Activated CD4-positive, alpha-beta T cell treated with anti-CD3 and anti-CD28 coated beads for 36 hours (primary cell): Measurements from ENCODE around the gene KCNE1. TPM values are rescaled to one million over a fixed set of nuclear protein-coding genes. Genes with fewer than 3 reads are reported as not detected.
A peak's percentile ranks its signal among the peaks of the same experiment; 100 is the strongest.
"Not testable (repeated sequence)": the region's sequence is repeated elsewhere in the genome, so short reads cannot be mapped to it uniquely, and the experiment has no call there.

Source experiments
- ATAC-seq: fragments of 200-7000 bp; cut with Tn5 transposase; one replicate; pipeline ENCODE4 v1.10.0; 2021; ENCODE audit warnings: mild to moderate bottlenecking, moderate library complexity
- CTCF ChIA-PET: fragments of 350-600 bp; sonication (Branson Sonifier 250); formaldehyde crosslinking; loops from one replicate; lab custom pipeline; 2021; ENCODE audit warnings: antibody characterized with exemption; lab: Charles Lee
- POLR2A ChIA-PET: fragments of 350-600 bp; sonication (Branson Sonifier 250); formaldehyde crosslinking; loops from one replicate; lab custom pipeline; 2021; ENCODE audit warnings: antibody characterized with exemption, inconsistent platforms; lab: Charles Lee
- DNase-seq: peaks from one replicate; pipeline ENCODE4 v3.0.0-alpha.2; 2020
- H3K27ac Mint-ChIP-seq: one replicate; pipeline ENCODE4 v1.8.0; 2021; ENCODE audit warnings: mixed read lengths
- H3K27me3 Mint-ChIP-seq: one replicate; pipeline ENCODE4 v1.8.0; 2021; ENCODE audit warnings: mixed read lengths
- H3K36me3 Mint-ChIP-seq: one replicate; pipeline ENCODE4 v1.8.0; 2021; ENCODE audit warnings: low read depth, mixed read lengths
- H3K4me1 Mint-ChIP-seq: one replicate; pipeline ENCODE4 v1.8.0; 2021; ENCODE audit warnings: mixed read lengths
- H3K4me3 Mint-ChIP-seq: one replicate; pipeline ENCODE4 v1.8.0; 2021; ENCODE audit warnings: mild to moderate bottlenecking, moderate library complexity, mixed read lengths
- H3K9me3 Mint-ChIP-seq: one replicate; pipeline ENCODE4 v1.8.0; 2021; ENCODE audit warnings: low read depth, mixed read lengths
- intact Hi-C, 2 experiments: fragments of 100-400 bp; cut with DNase I in 1 of 2; cut with micrococcal nuclease in 1 of 2; formaldehyde crosslinking; loops; one replicate each; pipeline versions ENCODE4 v1.14.2 to v1.15.1; 2022 to 2024; cut with DNase I, micrococcal nuclease
- total RNA-seq, 2 experiments: library from RNA; stranded (reverse); gene quantifications; one replicate each; pipeline ENCODE4 v1.2.3, GENCODE V29; 2021

KCNE1 gene
- total RNA-seq, 2 experiments from 2014 or later: 0.07 TPM; not detected in 1

- H3K4me1 Mint-ChIP-seq, DNase-seq, POLR2A ChIA-PET, ATAC-seq, H3K4me3 Mint-ChIP-seq, CTCF ChIA-PET, H3K27me3 Mint-ChIP-seq, intact Hi-C loops, H3K36me3 Mint-ChIP-seq, H3K9me3 Mint-ChIP-seq, H3K27ac Mint-ChIP-seq: not testable (repeated sequence)
These were observed 104.7 kb downstream of the KCNE1 start for GRCh38 chr21:34407294-34407693.

GRCh38 chr21:34406676-34407075 lies 105.3 kb downstream of the KCNE1 start:
- H3K27me3 Mint-ChIP-seq: not testable (repeated sequence)

GRCh38 chr21:34406102-34406501 lies 105.9 kb downstream of the KCNE1 start:
- ATAC-seq: peak; percentile 58
- H3K9me3 Mint-ChIP-seq, POLR2A ChIA-PET, intact Hi-C loops, DNase-seq, H3K36me3 Mint-ChIP-seq, H3K4me3 Mint-ChIP-seq, H3K27ac Mint-ChIP-seq, CTCF ChIA-PET, H3K27me3 Mint-ChIP-seq, H3K4me1 Mint-ChIP-seq: not testable (repeated sequence)

More at GRCh38 chr21:34406676-34407075, 105.3 kb downstream of the KCNE1 start:
- H3K4me3 Mint-ChIP-seq, POLR2A ChIA-PET, ATAC-seq, DNase-seq, H3K27ac Mint-ChIP-seq, H3K9me3 Mint-ChIP-seq, CTCF ChIA-PET, intact Hi-C loops, H3K36me3 Mint-ChIP-seq, H3K4me1 Mint-ChIP-seq: not testable (repeated sequence)

- ATAC-seq, H3K4me3 Mint-ChIP-seq, POLR2A ChIA-PET: not testable (repeated sequence)
These were observed 106.3 kb downstream of the KCNE1 start for GRCh38 chr21:34405686-34406085.

GRCh38 chr21:34404742-34405141 lies 107.3 kb downstream of the KCNE1 start:
- H3K9me3 Mint-ChIP-seq, CTCF ChIA-PET, H3K27ac Mint-ChIP-seq, DNase-seq, intact Hi-C loops, H3K36me3 Mint-ChIP-seq, POLR2A ChIA-PET, H3K4me3 Mint-ChIP-seq, H3K4me1 Mint-ChIP-seq, H3K27me3 Mint-ChIP-seq, ATAC-seq: not testable (repeated sequence)

More at GRCh38 chr21:34405686-34406085, 106.3 kb downstream of the KCNE1 start:
- H3K27ac Mint-ChIP-seq, H3K27me3 Mint-ChIP-seq, CTCF ChIA-PET, DNase-seq, H3K36me3 Mint-ChIP-seq, H3K9me3 Mint-ChIP-seq, intact Hi-C loops, H3K4me1 Mint-ChIP-seq: not testable (repeated sequence)

GRCh38 chr21:34400522-34400921 lies 111.5 kb downstream of the KCNE1 start:
- CTCF ChIA-PET, DNase-seq, ATAC-seq, intact Hi-C loops, H3K36me3 Mint-ChIP-seq, H3K27me3 Mint-ChIP-seq, H3K9me3 Mint-ChIP-seq, POLR2A ChIA-PET, H3K27ac Mint-ChIP-seq, H3K4me1 Mint-ChIP-seq, H3K4me3 Mint-ChIP-seq: not testable (repeated sequence)

Other genes starting within 250 kb of the KCNE1 start
- gene KCNE2, start 148.2 kb downstream of the KCNE1 start, total RNA-seq: not detected
- 1 to 10 TPM; 2.1 to 6.6 TPM for gene SMIM11, start 136.7 kb downstream of the KCNE1 start, total RNA-seq
- not detected for gene SMIM34, start 88.3 kb downstream of the KCNE1 start, total RNA-seq
- 1 to 10 TPM; 9.9 to 10.0 TPM for gene RCAN1, start 102.9 kb upstream of the KCNE1 start, total RNA-seq
- gene CLIC6, start 156.8 kb upstream of the KCNE1 start, total RNA-seq: under 1 TPM; 0.07 to 0.11 TPM